Activated naive CD4-positive, alpha-beta T cell treated with anti-CD3 and anti-CD28 coated beads, Interleukin-2, amount 50 U/mL, for 72 hours (primary cell): ENCODE measurements around the gene DCHS1. TPM values are rescaled to one million over a fixed set of nuclear protein-coding genes. Genes with fewer than 3 reads are reported as not detected.

Experiments
- ATAC-seq, 2 donors: fragments of 150-1000 bp; cut with Tn5 transposase; 2 replicates each; pipeline ENCODE4 v1.10.0; 2021; ENCODE audit warnings: mild to moderate bottlenecking in 2 of 2, moderate library complexity in 2 of 2
- DNase-seq, 2 donors: peaks; one replicate each; pipeline ENCODE4 v3.0.0; 2021 to 2022; ENCODE audit warnings: low spot score in 2 of 2
- H3K27ac Mint-ChIP-seq, 2 donors: one replicate each; pipeline ENCODE4 v1.8.0; 2022; ENCODE audit warnings: mild to moderate bottlenecking in 2 of 2, mixed read lengths in 2 of 2
- H3K36me3 Mint-ChIP-seq, 2 donors: one replicate each; pipeline ENCODE4 v1.8.0; 2022; ENCODE audit warnings: mixed read lengths in 2 of 2
- H3K9me3 Mint-ChIP-seq, 2 donors: one replicate each; pipeline ENCODE4 v1.8.0; 2022; ENCODE audit warnings: mixed read lengths in 2 of 2
- total RNA-seq, 2 donors: library from RNA; stranded (reverse); gene quantifications; one replicate each; pipeline ENCODE4 v1.2.3, GENCODE V29; 2022

The DCHS1 gene
- total RNA-seq, 2 donors from 2014 or later = 0.82 to 2.1 TPM

DNA sequence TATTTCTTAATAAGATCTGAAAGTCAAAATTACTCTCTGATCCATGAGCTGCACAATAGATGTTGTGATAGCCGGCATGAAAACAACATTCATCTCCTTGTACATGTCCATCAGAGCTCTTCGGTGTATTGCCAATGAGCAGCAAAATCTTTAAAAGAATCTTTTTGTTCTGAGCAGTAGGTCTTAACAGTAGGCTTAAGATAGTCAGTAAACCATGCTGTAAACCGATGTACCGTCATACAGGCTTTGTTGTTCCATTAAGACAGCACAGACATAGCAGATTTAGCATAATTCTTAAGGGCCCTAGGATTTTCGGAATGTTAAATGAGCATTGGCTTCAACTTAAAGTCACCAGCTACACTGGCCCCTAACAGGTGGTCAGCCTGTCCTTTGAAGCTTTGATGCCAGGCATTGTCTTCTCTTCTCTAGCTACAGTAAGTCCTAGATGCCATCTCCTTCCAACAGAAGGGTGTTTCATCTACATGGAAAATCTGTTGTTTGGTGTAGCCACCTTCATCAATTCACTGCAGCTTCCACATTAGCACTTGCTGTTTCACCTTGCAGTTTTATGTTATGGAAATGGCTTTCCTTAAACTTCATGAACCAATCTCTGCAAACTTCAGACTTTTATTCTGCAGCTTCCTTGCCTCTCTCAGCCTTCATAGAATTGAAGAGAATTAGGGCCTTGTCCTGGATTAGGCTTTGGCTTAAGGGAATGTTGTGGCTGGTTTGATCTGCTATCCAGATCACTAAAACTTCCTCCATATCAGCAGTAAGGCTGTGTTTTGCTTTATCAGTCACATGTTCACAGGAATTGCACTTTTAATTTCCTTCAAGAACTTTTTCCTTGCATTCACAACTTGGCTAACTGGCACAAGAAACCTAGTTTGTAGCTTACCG is 80.5 kb downstream of the DCHS1 start:
- no peak for ATAC-seq

GRCh38 chr11:6572215-6572614 is 83.4 kb downstream of the DCHS1 start:
- Mint-ChIP-seq H3K36me3 (peaks cover 0 to 9% of the 10 kb centered on the region in 2 donors), H3K27ac (no peak overlapping the region), H3K9me3 (no peaks in the 10 kb centered on the region)
- no peak for ATAC-seq
- DNase-seq = no peak

More for the DNA sequence above, 80.5 kb downstream of the DCHS1 start:
- no peak for DNase-seq
- H3K36me3 Mint-ChIP-seq = peaks cover 0 to 9% of the 10 kb centered on the region in 2 donors
- H3K27ac Mint-ChIP-seq = no peak overlapping the region
- H3K9me3 Mint-ChIP-seq = no peaks in the 10 kb centered on the region

DNA sequence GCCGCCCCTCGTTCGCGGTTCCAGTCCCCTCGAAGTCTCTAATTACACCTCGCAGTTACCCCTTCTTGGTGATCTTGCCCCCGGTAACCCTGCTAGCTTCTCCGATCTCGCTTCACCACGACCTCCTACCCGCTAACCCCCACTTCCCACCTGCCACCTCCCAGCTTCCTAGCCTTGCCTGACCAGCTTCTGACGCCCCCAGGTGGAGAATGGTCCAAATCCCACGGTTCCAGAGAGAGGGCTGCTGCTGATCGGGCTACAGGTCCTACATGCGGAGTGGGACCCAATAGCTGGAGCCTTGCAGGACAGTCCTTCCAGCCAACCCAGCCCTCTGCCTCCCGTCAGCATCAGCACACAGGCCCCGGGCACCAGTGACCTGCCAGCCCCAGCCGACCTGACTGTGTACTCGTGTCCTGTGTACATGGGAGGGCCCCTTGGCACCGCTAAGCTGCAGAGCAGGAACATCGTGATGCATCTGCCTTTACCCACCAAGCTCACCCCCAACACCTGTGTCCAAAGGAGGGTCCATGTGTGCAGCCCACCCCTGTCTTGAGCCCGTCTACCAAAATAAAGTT is 84.1 kb downstream of the DCHS1 start:
- H3K9me3 Mint-ChIP-seq = no peaks in the 10 kb centered on the region
- no peak for DNase-seq
- no peak for ATAC-seq
- H3K36me3 Mint-ChIP-seq = peaks cover 0 to 9% of the 10 kb centered on the region in 2 donors
- no peak overlapping the region for H3K27ac Mint-ChIP-seq

Other genes with a start within 250 kb of the DCHS1 start
- gene APBB1, start 236.7 kb downstream of the DCHS1 start, total RNA-seq = 10 to 100 TPM; 40.0 to 72.5 TPM
- gene HPX, start 214.8 kb downstream of the DCHS1 start, total RNA-seq = under 1 TPM; 0.41 to 0.55 TPM
- 10 to 100 TPM in 1 of 2 donors, 1 to 10 TPM in 1; 4.7 to 19.0 TPM for gene TRIM3, start 181.9 kb downstream of the DCHS1 start, total RNA-seq
- 10 to 100 TPM; 47.1 to 59.9 TPM for gene ARFIP2, start 174.5 kb downstream of the DCHS1 start, total RNA-seq
- gene TIMM10B, start 174.3 kb downstream of the DCHS1 start, total RNA-seq = 10 to 100 TPM; 36.9 to 38.3 TPM
- 10 to 100 TPM; 22.4 to 38.5 TPM for gene DNHD1, start 158.5 kb downstream of the DCHS1 start, total RNA-seq
- 10 to 100 TPM; 24.9 to 38.3 TPM for gene RRP8, start 52.2 kb downstream of the DCHS1 start, total RNA-seq
- gene ILK, start 52.0 kb downstream of the DCHS1 start, total RNA-seq = 10 to 100 TPM; 72.1 to 99.7 TPM
- 100 to 1,000 TPM in 1 of 2 donors, 10 to 100 TPM in 1; 95.3 to 166 TPM for gene TAF10, start 43.6 kb downstream of the DCHS1 start, total RNA-seq
- 10 to 100 TPM; 54.7 to 67.4 TPM for gene TPP1, start 36.4 kb downstream of the DCHS1 start, total RNA-seq
- 100 to 1,000 TPM in 1 of 2 donors, 10 to 100 TPM in 1; 92.4 to 104 TPM for gene MRPL17, start 27.5 kb upstream of the DCHS1 start, total RNA-seq
- gene OR2AG2, start 116.2 kb upstream of the DCHS1 start, total RNA-seq = not detected
- not detected for gene OR2AG1, start 127.2 kb upstream of the DCHS1 start, total RNA-seq
- gene OR6A2, start 143.9 kb upstream of the DCHS1 start, total RNA-seq = under 1 TPM; 0.09 to 0.10 TPM
- not detected for gene OR10A5, start 189.9 kb upstream of the DCHS1 start, total RNA-seq
- gene OR10A2, start 207.2 kb upstream of the DCHS1 start, total RNA-seq = under 1 TPM in 1 of 2 donors, not detected in 1; 0.10 TPM
- not detected for gene OR10A4, start 220.8 kb upstream of the DCHS1 start, total RNA-seq
- gene OR2D2, start 236.7 kb upstream of the DCHS1 start, total RNA-seq = under 1 TPM in 1 of 2 donors, not detected in 1; 0.37 TPM